ENCODE measurements around the gene DNAJC5G. TPM values are rescaled to one million over a fixed set of nuclear protein-coding genes. Genes with fewer than 3 reads are reported as not detected.
"Not testable (repeated sequence)": the region's sequence is repeated elsewhere in the genome, so short reads cannot be mapped to it uniquely, and the experiment has no call there.

DNAJC5G gene
- total RNA-seq, 1 donor from 2014 or later: 1.4 TPM

DNA sequence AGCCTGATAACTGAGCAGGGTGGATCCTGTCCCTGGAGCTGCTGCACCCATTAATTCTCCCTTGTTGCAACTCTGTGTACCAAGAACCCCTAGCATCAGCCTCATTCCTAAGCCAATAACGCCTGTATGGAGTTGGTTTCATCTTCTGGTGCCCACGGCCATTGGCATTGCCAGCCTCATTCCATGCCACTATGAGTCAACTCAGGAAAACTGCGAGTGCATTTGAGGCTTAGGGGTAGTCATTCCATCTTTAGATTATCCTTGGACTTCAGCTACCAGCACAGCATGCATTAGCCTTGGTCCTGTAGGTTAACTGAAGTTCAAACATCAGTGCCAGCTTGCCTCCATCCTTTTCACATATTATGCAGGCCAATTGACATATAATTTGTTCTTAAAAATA is 5.6 kb downstream of the DNAJC5G start:
- no peak for DNase-seq (ENCODE audit: low read depth in 2 of 2)

DNA sequence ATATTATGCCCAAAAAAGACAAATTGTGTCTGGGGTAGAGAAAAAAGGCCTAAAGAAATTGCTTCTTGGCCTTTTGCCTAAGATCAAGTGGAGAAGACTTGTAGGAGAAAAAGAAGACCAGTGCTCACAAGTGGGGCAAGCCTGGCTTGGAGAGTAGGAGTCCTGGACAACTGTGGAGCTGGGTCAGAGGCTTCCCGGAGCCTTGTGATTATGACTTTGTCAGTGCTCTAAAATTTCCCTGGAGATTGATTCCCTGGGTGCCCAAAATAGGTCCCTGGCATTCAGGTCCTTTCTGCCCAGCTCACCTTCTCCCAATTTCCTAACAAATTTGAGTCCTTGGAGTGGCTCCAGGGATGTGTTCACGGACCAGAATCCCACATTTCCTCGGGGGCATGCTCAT is 6.2 kb downstream of the DNAJC5G start:
- no peak for DNase-seq (ENCODE audit: low read depth in 2 of 2)

DNA sequence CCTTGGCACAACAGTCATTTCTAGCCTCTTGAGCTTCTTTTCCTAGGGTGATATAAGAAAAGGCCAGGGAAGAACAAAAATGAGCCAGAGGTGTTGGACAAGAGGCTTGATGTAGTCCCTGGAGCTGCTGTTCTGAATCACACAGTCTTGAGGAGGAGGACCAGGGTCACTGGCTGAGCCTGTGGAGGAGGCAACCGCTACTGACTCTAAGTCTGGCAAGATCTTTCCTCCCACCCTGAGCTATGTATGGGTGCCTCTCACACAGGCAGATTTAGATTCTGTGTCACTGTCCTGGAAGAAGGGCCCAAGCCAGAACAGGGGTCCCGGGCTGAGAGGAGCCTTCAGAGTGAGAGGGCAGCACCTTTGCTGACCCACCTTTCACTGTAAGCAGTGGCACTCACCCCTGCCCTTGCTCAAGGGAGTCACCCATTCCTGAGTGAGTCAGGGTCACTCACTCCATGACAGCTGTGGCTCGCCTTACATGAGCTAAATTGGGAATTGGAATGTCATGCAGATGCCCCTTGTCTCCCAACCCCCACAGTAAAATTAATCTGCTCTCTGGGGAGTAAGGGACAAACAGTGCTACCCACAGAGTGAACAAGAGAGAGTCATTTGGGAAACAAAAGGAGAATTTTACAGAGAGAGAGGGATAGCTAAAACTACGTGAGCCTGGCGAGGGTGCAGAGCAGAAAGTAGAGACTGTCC is 6.8 kb downstream of the DNAJC5G start, which contains the start of gene TRIM54:
Gene TRIM54, plus strand, starts transcription at position 575 of the 705 bp plus-strand sequence. CDS start 303 bp downstream, outside the sequence.
- DNase-seq (ENCODE audit: low read depth in 2 of 2): no peak

DNA sequence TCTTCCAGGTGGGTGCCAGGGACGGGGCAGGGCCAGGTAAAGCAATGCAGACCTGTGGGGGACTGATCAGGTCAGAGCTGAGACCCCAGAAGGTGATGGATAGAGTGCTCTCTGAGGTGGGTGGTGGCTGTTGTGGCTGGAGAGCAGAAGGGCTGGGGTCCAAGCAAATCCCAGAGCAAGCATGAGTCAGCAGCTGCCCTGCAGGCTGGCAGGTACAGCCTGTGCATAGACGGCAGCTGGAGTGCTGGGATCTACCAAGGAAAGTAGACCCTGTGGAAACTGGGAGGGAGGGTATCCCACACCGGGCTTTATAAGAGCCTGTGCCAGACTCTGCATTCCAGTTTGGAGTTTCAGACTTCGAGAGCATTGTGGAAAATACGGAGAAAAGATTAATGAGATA is 7.7 kb downstream of the DNAJC5G start:
- peak in 1 of 2 donors; percentile 47 for DNase-seq (ENCODE audit: low read depth in 2 of 2)

DNA sequence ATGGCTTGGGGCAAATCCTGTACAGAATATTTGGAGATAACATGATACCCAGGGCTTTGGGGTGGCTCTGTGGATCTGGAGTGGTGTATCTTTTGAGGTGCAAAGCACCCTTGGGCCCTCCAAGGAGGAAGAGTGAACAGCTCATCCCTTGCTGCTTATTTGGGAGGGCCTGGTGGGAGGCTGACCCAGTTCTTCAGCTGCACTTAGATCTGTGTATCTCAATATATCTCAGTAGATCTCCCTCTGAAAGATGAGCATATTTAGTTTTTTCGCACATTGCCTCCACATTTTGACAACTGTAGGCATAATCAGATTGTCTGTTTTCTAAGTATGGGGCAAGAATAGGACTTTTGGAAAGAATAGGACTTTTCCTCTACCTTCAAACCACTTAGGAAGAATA is 9.8 kb downstream of the DNAJC5G start:
- no peak for DNase-seq (ENCODE audit: low read depth in 2 of 2)

DNA sequence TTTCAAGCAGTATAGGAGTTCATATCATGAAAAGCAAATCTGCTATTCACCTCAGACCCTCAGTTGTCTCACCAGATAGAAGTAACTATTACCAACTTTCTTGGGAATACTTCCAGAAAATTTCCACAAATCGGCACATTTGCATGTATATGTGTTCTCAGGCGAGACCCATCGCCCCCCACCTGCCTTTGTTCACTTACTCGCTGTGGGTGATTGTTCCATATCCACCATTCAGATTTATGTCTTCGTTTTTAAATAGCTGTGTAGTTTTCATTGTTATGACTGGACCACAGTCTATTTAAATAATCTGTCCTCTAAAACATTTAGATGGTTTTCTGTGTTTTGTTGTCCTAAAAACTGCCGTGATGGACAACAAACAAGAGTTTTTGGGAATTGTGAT is 10.2 kb downstream of the DNAJC5G start:
- no peak for DNase-seq (ENCODE audit: low read depth in 2 of 2)

DNA sequence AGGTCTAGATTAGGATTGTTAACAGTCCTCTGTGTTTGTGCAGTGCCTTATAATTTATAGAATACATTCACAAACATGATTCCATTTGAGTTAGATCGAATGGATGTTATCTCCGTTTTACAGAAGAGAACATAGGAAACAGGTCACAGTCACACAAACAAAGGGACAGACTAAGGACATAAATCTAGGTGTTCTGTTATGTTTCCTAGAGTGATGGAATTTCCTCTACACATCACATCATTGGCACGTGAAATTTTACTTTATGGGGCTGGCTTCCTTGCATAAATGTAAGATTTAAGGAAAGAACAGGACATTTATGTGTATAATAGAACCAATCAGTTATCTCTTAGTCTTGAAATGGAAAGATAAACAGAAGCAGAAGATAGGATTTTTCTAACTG is 13.4 kb downstream of the DNAJC5G start:
- DNase-seq (ENCODE audit: low read depth in 2 of 2): peak; percentile 59 to 97

DNA sequence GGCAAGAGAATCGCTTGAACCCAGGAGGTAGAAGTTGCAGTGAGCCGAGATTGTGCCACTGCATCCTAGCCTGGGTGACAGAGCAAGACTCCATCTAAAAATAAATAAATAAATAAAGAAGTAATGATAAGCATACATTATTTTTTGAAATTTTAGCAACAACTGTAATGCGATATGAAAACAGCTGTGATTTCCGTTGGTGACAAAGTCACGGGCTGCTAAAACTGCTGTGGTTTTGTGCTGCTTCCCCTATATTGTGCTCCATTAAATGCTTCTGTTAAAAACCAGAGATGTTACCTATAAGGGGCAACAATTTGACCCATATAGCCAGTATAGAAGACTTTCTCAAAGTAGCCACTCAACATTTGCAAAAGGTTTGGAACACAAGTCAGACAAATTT is 15.3 kb downstream of the DNAJC5G start:
- DNase-seq (ENCODE audit: low read depth in 2 of 2): no peak

DNA sequence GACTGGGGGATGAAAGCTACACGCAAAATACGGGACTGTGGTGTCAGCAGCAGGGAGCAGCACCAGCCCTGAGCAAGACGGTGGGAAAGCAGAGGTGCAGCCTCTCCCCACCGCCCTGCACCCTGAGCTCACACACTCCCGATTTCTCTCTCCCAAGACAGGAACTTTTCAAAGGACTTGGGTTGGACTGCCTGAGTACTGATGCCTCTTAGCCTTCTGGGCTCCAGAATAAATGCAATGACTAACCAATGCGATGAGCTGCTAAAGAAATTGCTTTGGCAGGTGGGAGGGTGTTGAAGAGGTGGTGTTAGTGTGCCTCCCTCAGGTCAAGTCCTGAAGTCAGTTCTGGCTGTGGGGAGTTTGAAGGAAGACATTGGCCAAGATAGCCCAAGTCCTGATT is 16.6 kb downstream of the DNAJC5G start:
- no peak for DNase-seq (ENCODE audit: low read depth in 2 of 2)

DNA sequence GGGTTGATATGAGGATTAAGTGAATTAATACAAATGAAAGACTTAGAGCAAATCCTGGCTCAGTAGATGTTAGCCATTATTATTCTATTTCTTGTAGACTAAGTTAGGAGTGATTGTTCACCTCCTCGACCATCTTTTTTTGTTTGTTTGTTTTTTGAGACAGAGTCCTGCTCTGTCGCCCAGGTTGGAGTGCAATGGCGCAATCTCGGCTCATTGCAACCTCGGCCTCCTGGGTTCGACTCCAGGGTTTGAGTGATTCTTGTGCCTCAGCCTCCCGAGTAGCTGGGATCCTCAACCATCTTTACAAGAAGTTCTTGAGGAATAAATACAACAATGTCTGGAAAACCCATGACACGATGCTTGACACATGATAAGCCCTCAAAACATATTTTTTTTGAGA is 19.7 kb downstream of the DNAJC5G start:
- no peak for DNase-seq (ENCODE audit: low read depth in 2 of 2)

DNA sequence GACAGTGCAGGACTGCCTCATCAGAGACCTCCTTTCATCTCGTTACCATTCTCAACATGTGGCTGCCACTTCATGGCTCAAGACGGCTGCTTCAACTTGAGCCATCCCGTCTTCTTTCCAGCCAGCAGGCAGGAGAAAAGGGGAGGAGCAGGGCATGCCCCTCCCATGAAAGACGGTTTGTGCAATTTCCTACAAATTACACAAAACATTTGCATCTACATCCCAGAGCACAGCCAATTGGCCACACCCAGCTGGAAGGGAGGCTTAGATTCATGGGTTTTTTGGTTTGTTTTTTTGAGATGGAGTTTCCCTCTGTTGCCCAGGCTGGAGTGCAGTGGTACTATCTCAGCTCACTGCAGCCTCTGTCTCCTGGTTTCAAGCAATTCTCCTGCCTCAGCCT is 21.2 kb downstream of the DNAJC5G start:
- no peak for DNase-seq (ENCODE audit: low read depth in 2 of 2)

DNA sequence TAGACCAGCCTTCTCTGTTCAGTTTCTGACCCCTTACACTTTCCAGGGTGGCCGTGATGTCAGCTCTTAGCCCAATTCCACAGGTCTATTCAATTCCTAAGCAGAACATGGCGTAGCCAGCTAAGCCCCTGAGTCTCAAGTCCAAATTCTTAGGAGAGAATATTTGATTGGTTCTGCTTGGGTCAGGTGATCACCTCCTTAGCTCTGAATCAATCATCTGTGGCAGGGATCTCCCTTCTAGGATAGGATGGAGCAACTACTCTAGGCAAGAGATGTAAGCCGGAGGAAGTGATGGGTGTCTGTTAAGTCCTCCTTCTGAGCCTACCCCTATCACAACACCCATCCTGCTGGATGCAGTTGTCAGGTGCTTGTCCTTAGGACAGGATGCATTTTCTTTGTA is 22.0 kb downstream of the DNAJC5G start:
- no peak for DNase-seq (ENCODE audit: low read depth in 2 of 2)

DNA sequence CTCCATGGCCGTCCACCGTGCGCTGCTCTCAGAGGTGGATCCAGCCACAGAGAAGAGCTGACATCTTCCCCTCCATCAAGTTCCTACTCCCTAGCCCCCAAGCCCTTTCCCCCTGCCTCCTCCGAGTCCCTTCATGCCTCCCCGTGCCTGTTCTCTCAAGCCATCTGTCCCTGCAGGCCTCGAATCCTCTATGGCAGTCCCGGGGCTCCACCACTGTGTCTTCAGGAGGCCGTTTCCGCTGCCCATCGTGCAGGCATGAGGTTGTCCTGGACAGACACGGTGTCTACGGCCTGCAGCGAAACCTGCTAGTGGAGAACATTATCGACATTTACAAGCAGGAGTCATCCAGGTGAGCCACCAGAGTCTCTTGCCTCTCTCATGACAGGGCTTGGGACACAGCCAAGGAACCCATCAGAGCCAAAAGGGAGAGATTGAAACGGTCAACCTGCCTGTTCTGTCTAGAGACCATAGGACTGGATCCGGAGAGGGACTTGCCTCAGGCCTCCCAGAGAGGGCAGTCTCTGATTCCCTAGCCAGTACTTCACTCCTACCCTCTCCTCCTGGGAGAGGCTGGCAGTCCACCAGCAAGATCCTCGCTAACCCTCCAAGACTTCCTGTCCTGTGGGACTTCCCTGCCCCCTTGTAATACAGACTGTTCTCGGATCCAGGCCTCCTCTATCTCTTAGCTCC is 23.3 kb downstream of the DNAJC5G start:
- no peak for DNase-seq (ENCODE audit: low read depth in 2 of 2)

DNA sequence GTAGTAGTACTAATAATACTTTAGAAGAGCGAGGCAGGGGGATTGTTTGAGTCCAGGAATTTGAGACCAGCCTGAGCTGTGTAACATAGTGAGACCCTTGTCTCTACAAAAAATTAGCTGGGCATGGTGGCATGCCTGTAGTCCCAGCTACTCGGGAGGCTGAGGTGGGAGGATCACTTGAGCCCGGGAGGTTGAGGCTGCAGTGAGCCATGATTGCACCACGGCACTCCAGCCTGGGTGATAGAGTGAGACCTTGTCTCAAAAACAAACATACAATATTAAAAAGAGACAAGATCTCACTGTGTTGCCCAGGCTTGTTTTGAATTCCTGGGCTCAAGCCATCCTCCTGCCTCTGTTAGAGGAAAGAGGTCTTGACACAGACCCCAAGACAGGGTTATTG is 25.4 kb downstream of the DNAJC5G start:
- DNase-seq (ENCODE audit: low read depth in 2 of 2): not testable (repeated sequence)

DNA sequence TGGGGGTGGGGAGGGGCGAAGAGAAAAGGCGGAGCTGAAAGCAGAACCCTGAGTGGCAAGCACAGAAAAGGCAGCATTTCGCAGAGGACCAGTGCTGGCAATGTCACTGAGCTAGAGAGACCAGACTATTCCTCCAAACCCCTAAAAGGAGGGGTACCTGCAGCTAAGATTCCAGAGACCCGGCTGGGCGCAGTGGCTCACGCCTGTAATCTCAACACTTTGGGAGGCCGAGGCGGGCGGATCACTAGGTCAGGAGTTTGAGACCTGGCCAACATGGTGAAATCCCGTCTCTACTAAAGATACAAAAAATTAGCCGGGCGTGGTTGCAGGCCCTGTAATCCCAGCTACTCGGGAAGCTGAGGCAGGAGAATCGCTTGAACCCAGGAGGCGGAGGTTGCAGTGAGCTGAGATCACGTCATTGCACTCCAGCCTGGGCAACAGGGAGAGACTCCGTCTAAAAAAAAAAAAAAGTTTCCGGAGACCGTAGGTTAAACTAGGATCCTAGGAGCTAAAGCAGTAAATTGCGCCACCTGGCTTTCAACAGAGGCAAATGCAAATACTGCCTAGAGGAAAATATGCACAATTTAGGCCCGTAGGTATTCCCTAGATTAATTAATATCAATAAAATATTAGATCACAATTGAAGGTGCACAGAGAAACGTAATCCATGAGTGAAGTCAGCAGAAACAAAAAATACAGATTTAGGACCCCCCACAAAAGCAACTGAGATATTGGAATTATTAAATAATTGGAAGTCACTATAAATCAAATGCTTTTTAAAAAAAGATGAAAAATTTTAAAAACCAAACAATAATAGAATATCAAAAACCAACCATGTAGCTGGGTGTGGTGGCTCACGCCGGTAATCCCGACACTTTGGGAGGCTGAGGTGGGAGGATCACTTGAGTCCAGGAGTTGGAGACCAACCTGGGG is 28.1 kb downstream of the DNAJC5G start:
- peak; percentile 73 to 87 for DNase-seq (ENCODE audit: low read depth in 2 of 2)

DNA sequence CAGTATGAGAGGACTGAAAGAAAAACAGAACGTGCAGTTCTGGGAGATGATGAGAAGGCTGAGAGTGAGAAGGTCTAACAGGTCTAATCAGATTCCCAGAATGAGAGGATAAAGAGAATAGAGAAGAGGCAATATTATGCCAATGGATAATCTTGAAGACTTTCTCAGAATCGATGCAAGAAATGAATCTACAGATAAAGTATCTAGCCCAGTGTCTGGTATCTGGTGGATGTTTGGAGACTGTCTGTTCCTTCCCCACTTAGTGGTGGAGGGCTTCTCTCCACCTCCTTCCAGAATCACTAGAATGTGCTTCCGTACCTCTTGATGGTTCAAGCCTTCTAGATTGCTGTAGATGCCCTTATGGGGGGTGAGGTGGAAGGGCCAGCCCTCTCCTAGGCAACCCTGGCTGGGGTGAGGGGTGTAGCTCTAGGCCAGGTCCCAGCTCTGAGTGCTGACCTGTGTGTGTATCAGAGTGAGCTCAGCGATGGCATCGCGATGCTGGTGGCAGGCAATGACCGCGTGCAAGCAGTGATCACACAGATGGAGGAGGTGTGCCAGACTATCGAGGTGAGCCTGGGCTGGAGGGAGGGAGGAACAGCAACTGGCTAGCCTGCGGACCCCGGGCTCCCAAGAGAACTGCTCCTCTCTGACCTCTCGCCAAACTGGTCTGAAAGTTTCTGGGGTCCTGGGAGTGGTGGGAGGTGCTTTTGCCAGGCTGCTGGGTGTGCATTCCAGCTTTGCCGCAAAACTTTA is 29.4 kb downstream of the DNAJC5G start:
- DNase-seq (ENCODE audit: low read depth in 2 of 2): no peak

DNA sequence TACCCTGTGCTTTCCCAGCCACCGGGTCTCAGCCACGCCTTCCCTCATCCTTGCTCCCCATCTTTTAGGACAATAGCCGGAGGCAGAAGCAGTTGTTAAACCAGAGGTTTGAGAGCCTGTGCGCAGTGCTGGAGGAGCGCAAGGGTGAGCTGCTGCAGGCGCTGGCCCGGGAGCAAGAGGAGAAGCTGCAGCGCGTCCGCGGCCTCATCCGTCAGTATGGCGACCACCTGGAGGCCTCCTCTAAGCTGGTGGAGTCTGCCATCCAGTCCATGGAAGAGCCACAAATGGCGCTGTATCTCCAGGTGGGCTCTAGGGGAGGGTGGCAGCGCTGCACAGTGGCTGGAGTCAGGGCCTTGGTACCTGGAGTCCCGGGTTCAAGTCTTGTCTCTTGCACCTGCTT is 30.3 kb downstream of the DNAJC5G start:
- DNase-seq (ENCODE audit: low read depth in 2 of 2): no peak

DNA sequence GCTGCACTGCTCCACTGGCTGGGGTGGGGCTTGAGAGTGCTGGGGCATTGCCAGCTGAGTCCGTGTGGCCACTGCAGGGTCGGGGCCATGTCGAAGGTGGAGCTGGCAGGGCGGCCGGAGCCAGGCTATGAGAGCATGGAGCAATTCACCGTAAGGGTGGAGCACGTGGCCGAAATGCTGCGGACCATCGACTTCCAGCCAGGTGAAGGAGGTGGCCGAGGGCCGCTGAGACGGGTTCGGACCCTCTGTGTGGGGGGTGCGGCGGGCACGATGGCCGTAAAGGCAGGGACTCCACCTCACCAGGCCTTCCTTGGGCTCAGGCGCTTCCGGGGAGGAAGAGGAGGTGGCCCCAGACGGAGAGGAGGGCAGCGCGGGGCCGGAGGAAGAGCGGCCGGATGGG is 30.9 kb downstream of the DNAJC5G start:
- no peak for DNase-seq (ENCODE audit: low read depth in 2 of 2)

DNA sequence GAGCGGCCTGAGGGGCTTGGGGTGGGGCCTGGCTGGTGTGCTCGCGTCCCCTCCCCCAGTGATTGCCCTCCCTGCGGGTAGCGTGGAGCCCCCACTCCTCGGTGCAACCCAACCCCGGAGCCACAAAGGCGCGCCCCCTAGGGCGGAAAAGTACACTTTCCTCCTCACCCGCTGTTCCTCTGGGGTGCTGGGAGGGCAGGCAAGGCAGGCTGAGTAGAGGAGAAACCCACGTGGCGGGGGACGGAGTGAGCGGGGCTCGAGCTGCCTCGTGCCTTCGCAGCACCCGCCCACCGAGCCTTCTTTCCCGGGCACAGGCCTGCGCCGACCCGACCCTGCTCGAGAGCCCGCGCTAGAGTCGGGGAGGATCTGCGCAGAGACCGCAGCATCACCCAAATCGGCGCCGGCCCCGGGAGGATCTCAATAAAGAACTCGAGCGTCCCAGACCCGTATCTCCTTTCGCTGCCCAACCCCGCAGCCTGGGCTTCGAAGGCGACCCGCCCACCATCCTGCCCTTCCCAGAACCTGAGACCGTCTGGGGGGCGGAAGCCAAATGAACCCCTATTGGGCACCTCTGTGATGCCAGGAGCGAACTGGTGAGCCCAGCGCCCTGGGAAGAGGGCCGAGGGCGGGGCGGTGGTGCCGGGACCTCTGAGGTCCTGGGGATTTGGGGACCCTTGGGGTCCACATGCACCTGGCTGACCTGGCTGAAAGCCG is 31.5 kb downstream of the DNAJC5G start:
- no peak for DNase-seq (ENCODE audit: low read depth in 2 of 2)

DNA sequence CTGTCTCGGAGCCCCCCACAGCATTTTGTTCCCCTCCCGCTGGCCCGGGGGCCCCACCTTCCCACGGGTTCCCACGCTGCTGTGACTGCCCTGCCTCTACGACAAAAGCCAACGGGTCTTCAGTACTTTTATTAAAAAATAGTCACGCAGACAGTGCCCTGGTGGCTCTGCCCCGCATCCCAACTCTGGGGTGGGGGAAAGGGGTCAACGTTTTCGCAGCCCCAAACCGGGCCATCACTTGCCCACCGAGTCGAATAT is 32.0 kb downstream of the DNAJC5G start:
- DNase-seq (ENCODE audit: low read depth in 2 of 2): no peak

Measured in lung microvascular endothelial cell (primary cell).